GM12875 (cell line): ENCODE results near the gene ATE1.
"Not testable (repeated sequence)": the region's sequence is repeated elsewhere in the genome, so short reads cannot be mapped to it uniquely, and the experiment has no call there.

ENCODE experiments used
- H3K4me3 ChIP-seq: one replicate; pipeline ENCODE4 v1.5.1; 2011; ENCODE audit warnings: low read depth, low read length, control low read depth
- TF ChIP-seq, protein P1 (sequence below): IDR thresholded peaks from 2 replicates; pipeline ENCODE4 v1.5.1; 2011; ENCODE audit warnings: low read depth, mild to moderate bottlenecking, control low read depth, inconsistent platforms, low read length, moderate library complexity, borderline replicate concordance; ENCODE audit not compliant: insufficient read depth

Gene ATE1

DNA sequence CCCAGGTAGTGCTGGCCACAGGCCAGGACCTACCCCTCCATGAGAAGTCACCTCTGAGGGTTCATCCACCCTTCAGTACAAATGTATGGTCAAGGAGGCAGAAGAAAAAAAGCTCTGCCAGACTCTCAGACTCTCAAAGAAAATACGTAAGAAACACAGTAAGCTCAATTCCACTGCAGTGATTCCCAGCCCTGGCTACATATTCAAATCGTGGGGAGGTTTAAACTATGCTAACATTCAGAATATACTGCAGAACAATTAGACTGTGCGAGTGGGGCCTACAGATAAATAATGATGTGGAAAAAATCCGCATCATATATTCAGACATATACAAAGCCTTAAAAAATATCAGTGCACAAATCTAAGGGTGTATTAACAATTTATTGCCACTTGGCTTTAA lies 162.6 kb downstream of the ATE1 start:
- TF ChIP-seq, protein P1, sequence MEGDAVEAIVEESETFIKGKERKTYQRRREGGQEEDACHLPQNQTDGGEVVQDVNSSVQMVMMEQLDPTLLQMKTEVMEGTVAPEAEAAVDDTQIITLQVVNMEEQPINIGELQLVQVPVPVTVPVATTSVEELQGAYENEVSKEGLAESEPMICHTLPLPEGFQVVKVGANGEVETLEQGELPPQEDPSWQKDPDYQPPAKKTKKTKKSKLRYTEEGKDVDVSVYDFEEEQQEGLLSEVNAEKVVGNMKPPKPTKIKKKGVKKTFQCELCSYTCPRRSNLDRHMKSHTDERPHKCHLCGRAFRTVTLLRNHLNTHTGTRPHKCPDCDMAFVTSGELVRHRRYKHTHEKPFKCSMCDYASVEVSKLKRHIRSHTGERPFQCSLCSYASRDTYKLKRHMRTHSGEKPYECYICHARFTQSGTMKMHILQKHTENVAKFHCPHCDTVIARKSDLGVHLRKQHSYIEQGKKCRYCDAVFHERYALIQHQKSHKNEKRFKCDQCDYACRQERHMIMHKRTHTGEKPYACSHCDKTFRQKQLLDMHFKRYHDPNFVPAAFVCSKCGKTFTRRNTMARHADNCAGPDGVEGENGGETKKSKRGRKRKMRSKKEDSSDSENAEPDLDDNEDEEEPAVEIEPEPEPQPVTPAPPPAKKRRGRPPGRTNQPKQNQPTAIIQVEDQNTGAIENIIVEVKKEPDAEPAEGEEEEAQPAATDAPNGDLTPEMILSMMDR = no peak
- H3K4me3 ChIP-seq = no peak overlapping the region

DNA sequence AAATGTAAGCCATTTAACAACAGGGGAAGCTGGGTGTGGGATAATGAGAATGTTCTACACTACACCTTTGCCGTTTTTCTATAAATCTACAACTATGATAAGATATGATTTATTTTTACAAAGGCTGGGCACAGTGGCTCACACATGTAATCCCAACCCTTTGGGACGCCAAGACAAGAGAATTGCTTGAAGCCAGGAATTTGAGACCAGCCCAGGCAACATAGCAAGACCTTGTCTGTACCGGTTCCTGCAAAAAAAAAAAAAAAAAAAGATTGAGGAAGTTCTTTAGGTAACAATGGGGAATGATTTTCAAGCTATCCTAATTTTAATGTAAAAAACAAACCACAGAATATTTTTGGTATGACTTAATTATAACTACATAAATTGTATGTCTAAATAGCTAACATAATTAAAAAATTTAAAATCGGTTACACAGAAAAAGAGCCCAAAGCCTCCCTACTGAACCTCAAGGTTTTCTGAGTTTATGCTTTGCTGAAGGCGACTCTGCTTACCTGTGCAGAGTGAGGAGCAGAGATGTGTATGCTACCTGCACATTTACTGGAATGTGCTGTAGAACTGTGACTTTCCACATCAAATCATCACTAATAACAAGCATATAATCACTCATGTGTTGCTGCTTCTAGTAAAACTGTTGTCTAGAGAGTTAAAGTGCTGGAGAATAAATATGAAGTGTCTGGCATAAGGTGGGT lies 163.4 kb downstream of the ATE1 start:
- TF ChIP-seq, protein P1 = no peak
- H3K4me3 ChIP-seq = no peak overlapping the region

DNA sequence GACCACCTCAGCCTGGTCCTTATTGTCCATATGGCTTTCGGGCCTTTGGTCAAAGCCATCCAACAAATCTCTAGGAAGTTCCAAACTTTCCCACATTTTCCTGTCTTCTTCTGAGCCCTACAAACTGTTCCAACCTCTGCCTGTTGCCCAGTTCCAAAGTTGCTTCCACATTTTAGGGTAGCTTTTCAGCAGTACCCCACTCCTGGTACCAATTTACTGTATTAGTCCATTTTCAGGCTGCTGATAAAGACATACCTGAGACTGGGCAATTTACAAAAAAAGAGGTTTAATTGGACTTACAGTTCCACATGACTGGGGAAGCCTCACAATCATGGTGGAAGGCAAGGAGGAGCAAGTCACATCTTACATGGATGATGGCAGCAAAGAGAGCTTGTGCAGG lies 170.6 kb downstream of the ATE1 start:
- not testable (repeated sequence) for H3K4me3 ChIP-seq

DNA sequence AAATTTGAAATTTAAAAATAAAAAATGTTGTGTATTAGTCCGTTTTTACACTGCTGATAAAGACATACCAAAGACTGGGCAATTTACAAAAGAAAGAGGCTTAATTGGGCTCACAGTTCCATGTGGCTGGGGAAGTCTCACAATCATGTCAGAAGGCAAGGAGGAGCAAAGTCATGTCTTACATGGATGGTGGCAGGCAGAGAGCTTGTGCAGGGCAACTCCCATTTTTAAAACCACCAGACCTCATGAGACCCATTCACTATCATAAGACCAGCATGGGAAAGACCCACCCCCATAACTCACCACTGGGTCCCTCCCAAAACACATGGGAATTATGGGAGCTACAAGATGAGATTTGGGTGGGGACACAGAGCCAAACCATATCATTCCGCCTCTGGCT lies 172.3 kb downstream of the ATE1 start:
- not testable (repeated sequence) for H3K4me3 ChIP-seq

DNA sequence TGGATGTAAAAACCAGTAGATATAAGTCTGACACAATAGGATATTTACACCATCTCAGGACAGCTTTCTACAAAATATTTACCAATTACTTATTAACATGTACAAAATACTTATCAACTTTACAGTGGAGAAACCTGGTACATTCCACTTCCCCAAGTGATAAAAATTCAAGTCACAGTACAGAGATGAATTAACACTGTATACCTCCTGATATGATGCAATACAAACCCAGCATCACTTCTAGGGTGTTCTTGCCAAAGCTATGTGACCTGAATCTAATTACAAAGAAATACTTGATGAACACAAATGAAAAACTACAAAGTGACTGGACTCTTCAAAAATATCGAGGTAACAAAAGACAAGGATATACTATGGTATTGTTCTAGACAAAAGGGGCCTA lies 173.2 kb downstream of the ATE1 start:
- no peak overlapping the region for H3K4me3 ChIP-seq

DNA sequence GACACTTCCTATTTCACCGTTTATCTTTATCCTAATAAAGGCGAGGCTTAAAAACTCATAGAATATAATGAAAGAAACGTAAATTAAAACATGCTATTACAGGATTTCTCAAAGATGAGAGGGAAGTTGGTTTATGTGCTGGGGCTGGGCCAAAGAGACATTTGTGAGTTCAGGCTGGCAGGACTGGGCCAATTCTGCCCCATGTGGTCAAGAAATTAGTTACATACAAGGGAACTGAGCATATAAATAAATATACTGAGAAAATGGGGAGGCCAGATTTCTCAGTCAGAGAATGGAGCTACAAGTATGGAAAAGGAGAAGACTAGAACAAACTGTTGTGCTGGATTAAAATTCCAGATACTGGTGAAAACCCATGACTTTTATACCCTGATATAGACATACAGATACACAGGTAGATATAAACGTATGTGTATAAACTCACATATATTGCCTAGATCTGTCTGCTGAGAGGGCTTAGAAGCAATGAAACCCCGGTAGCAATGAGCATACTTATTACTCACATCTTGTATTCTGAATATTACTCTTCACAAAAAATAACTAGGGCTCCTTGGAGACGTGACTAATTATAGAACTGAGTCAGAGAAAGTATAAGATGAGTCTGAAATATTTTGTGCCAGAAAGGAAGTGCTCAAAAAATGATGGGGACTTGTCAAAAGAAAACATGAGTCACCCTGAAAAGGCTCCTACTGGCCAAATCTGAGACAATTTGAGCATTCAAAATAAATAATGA lies 173.9 kb downstream of the ATE1 start:
- TF ChIP-seq, protein P1 = peak; percentile 27; the same call in 1 of the 2 replicates
- H3K4me3 ChIP-seq = no peak overlapping the region

More for the DNA sequence above, 173.2 kb downstream of the ATE1 start:
- TF ChIP-seq, protein P1 = no peak

DNA sequence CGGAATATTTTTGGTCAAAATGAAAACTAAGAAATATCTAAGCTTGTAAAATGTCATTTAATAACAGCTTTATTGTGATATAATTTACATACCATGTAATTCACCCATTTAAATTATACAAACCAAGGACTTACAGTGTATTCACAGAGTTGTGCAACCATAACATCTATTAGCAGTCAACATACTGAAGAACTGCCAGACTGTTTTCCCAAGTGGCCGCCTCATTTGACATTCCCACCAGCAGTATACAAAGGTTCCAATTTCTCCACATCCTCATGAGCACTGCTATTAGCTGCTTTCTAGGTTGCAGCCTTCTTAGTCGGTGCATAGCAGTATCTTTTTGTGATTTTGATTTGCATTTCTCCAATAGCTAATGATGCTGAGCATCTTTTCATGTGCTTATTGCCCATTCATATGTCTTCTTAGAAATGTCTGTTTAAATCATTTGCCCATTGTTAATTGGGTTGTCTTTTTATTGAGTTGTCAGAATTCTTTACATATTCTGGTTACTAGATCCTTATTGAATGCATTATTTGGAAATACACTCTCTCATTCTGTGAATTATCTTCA lies 176.6 kb downstream of the ATE1 start:
- no peak overlapping the region for H3K4me3 ChIP-seq
- TF ChIP-seq, protein P1 = no peak
